Aorta (tissue), 5 donors: ENCODE measurements around the gene SEMA4A. TPM values are rescaled to one million over a fixed set of nuclear protein-coding genes. Genes with fewer than 3 reads are reported as not detected.

Source experiments
- ATAC-seq: fragments of 200-7000 bp; cut with Tn5 transposase; one replicate; pipeline ENCODE4 v1.9.1; 2022; ENCODE audit warnings: moderate library complexity; ENCODE audit not compliant: low FRiP score
- DNase-seq, 2 donors: peaks; one replicate each; pipeline ENCODE4 v3.0.0-alpha.2; 2020
- H3K27ac ChIP-seq, 2 donors: one replicate each; pipeline ENCODE4 v1.5.1; 2013; ENCODE audit warnings: low read length in 2 of 2, mild to moderate bottlenecking in 2 of 2, moderate library complexity in 2 of 2, control low read depth in 1 of 2, inconsistent platforms in 1 of 2, low read depth in 1 of 2
- H3K27me3 ChIP-seq, 2 donors: one replicate each; pipeline ENCODE4 v1.6.1; 2013; ENCODE audit warnings: control low read depth in 1 of 2, low read length in 1 of 2, mild to moderate bottlenecking in 1 of 2, moderate library complexity in 1 of 2; ENCODE audit not compliant: insufficient read depth in 2 of 2, control insufficient read depth in 1 of 2
- H3K36me3 ChIP-seq, 2 donors: one replicate each; pipeline ENCODE4 v1.6.1; 2013; ENCODE audit warnings: control low read depth in 1 of 2, low read length in 1 of 2, mild to moderate bottlenecking in 1 of 2; ENCODE audit not compliant: insufficient read depth in 2 of 2, control insufficient read depth in 1 of 2
- H3K4me1 ChIP-seq, 2 donors: one replicate each; pipeline ENCODE4 v1.6.1; 2013; ENCODE audit warnings: low read length in 2 of 2, control low read depth in 1 of 2, mild to moderate bottlenecking in 1 of 2, moderate library complexity in 1 of 2; ENCODE audit not compliant: insufficient read depth in 2 of 2, control insufficient read depth in 1 of 2
- H3K4me3 ChIP-seq, 2 donors: one replicate each; pipeline ENCODE4 v1.5.1; 2013; ENCODE audit warnings: low read length in 2 of 2, control low read depth in 1 of 2, mild to moderate bottlenecking in 1 of 2
- H3K9me3 ChIP-seq: one replicate; pipeline ENCODE4 v1.6.1; 2013; ENCODE audit warnings: mild to moderate bottlenecking, low read length; ENCODE audit not compliant: control insufficient read depth
- WGBS, 2 donors: extraction: QIAGEN DNeasy Blood & Tissue Kit; methylation state at CpG; one replicate each; pipeline ENCODE4 v1.1.7; 2013; 5-methylcytosine and 5-hydroxymethylcytosine counted together
- intact Hi-C, 2 donors: fragments of 100-400 bp; cut with DNase I; formaldehyde crosslinking; loops; one replicate each; pipeline versions ENCODE4 v1.14.2 to v1.15.0; 2022
- polyA plus RNA-seq, 2 donors: library from polyadenylated mRNA; stranded (reverse); fragments of 200-250 nt; gene quantifications; one replicate each; pipeline ENCODE4 v1.2.3, GENCODE V29; 2013
- total RNA-seq, 2 donors: library from RNA; stranded (reverse); fragmentation: NEBNext Ultra II Directional; extraction: Animal tissue kit (Norgen Biotek cat#: 25700); gene quantifications; one replicate each; pipeline ENCODE4 v1.2.1, GENCODE V29; 2021
- donor health status: healthy with polysubstance abuse.
- donor health status: Bipolar disorder and iron deficiency.
- donor health status: DM: no; HTN: no; CAD: no.
- donor health status: DM: no; HTN: no; CAD: no.
- donor health status: DM: yes; HTN: yes; CAD: no.

The SEMA4A gene
- total and polyA plus RNA-seq, 4 donors: 3.0 to 20.0 (median 6.8) TPM

DNA sequence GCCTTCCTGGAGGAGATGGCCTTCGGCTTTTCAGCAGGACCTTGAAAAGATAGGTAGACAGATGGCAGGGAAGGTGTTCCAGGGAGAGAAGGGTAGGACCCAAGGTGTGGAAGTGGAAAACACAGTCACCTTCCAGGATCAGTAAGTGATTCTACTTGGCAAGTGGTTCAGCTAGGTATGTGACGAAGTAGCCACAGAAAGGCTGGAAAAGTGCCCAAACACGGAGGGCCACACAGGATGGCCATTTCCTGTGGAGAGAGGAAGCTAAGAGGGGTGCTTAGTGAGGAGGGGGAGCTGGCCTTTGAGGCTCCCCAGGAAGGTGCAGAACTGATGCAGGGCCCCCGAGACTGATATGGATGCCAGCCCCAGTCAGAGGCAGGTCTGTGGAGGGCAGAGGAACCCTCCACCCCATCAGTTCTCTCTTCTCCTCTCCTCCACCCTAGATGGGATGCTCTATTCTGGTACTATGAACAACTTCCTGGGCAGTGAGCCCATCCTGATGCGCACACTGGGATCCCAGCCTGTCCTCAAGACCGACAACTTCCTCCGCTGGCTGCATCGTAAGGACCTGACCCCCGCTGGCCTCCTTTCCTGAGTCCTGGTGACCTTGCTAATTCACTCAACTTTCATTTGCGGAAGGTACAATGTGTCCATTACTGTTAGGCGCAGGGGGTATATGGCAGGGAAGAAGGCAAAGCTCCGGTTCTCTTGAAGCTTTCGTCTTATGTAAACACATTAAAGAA lies 6.8 kb downstream of the SEMA4A start:
- no peak overlapping the region for H3K27ac ChIP-seq
- no peak overlapping the region for H3K4me3 ChIP-seq
- ATAC-seq: peak; percentile 51
- no peaks in the 10 kb centered on the region for H3K9me3 ChIP-seq
- WGBS, 2 donors: 73 to 74% methylated on average over 13 of the region's 13 CpGs
- no peak for DNase-seq
- intact Hi-C loops: loop anchor here in 1 of 2 donors (2.0 to 5.0 kb wide), 2 partner anchors 13 to 52 kb away; partner anchors contain the start of gene PMF1
- no peaks in the 10 kb centered on the region for H3K27me3 ChIP-seq
- no peaks in the 10 kb centered on the region for H3K4me1 ChIP-seq
- H3K36me3 ChIP-seq: no peaks in the 10 kb centered on the region

DNA sequence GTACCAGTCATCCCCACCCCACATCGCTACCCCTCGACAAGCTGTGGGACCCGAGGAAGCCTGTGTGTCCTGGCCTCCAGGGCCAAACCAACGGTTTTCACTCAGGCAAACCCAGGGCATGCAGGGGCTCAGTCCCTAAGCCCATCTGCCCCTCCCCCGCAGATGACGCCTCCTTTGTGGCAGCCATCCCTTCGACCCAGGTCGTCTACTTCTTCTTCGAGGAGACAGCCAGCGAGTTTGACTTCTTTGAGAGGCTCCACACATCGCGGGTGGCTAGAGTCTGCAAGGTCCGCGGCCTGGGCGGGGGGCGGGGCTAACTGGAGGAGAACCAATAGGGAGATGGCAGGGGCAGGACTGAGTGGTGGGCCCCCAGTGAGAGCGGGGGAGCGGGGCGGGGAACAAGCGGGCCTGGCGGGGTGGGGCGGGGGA lies 7.4 kb downstream of the SEMA4A start:
- ATAC-seq: peak; percentile 85
- intact Hi-C loops: loop anchor here in 1 of 2 donors (2.0 to 5.0 kb wide), 2 partner anchors 14 to 52 kb away; partner anchors contain the start of gene PMF1
- no peaks in the 10 kb centered on the region for H3K4me1 ChIP-seq

GRCh38 chr1:156162430-156163037 lies 9.1 kb downstream of the SEMA4A start:
- 57 to 63% methylated on average over 5 of the region's 5 CpGs for WGBS, 2 donors
- DNase-seq (peak; percentile 32 to 44), ATAC-seq (peak; percentile 20)
- Histone ChIP-seq H3K9me3 (no peaks in the 10 kb centered on the region), H3K27ac (no peak overlapping the region), H3K4me3 (no peak overlapping the region), H3K36me3 (no peaks in the 10 kb centered on the region), H3K27me3 (no peaks in the 10 kb centered on the region), H3K4me1 (no peaks in the 10 kb centered on the region)
- intact Hi-C loops: loop anchor here in 1 of 2 donors (5.0 kb wide), 1 partner anchor 50 kb away; the partner anchor contains the start of gene PMF1

More for the DNA sequence above, 7.4 kb downstream of the SEMA4A start:
- peak; percentile 91 to 94 for DNase-seq
- peak overlapping the region in 1 of 2 donors; percentile 13 for H3K27ac ChIP-seq
- 4 to 6% methylated on average over 16 to 22 of the region's 22 CpGs for WGBS, 2 donors
- H3K9me3 ChIP-seq: no peaks in the 10 kb centered on the region
- no peaks in the 10 kb centered on the region for H3K36me3 ChIP-seq
- no peak overlapping the region for H3K4me3 ChIP-seq
- no peaks in the 10 kb centered on the region for H3K27me3 ChIP-seq

DNA sequence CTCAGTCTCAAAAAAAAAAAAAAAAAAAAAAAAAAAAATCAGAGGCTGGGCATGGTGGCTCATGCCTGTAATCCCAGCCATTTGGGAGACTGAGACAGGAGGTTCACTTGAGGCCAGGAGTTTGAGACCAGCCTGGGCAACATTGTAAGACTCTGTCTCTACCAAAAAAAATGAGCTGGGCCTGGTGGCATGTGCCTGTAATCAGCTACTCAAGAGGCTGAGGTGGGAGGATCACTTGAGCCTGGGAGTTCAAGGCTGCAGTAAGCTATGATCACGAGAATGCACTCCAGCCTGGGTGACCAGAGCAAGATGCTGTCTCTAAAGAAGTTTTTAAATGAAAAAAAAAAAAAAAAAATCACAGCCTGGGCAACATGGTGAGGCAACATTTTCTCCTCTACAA lies 10.3 kb downstream of the SEMA4A start:
- no peak for ATAC-seq
- peak in 1 of 2 donors; percentile 23 for DNase-seq
- no peaks in the 10 kb centered on the region for H3K4me1 ChIP-seq
- H3K27me3 ChIP-seq: no peaks in the 10 kb centered on the region
- H3K27ac ChIP-seq: no peak overlapping the region
- intact Hi-C loops: loop anchor here in 1 of 2 donors (5.0 kb wide), 1 partner anchor 49 kb away; the partner anchor contains the start of gene PMF1
- no peaks in the 10 kb centered on the region for H3K36me3 ChIP-seq
- no peaks in the 10 kb centered on the region for H3K9me3 ChIP-seq
- H3K4me3 ChIP-seq: no peak overlapping the region
- 93 to 94% methylated on average over 1 of the region's 1 CpG for WGBS, 2 donors

DNA sequence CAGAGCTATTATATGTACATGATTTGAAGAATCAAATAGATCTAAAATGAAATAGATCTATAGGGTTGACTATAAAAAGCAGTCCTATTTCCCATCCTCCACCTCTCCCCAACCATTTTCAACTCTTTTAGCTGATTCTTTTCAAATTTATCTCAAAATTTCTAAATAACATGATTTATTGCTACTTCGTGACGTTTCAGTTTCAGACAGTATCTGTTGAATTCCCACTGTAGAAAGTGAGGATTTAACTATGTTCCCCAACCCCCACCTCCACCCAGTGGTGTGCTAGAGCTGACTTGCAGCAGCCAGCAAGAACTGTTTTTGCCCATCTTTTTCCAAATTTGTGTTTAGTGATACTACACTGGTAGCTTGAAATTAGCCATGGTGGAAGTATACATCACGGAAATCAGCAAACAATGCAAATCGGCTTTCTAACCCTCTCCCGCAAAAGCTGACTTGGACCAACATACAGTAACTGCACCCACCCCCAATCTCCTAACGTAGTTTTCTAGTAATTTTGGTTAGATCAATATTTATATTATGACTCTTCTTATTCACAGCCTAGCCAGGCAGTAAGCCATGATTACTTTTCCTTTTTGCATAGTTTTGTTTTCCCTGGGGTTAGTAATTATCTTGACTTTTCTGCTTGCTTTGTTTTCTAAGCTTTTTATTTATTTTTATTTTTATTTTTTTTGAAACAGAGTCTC lies 10.9 kb downstream of the SEMA4A start:
- H3K27ac ChIP-seq: no peak overlapping the region
- WGBS, 2 donors: 76% methylated on average over 6 of the region's 6 CpGs
- no peaks in the 10 kb centered on the region for H3K27me3 ChIP-seq
- DNase-seq: peak; percentile 1 to 22
- H3K9me3 ChIP-seq: no peaks in the 10 kb centered on the region
- no peaks in the 10 kb centered on the region for H3K36me3 ChIP-seq
- H3K4me3 ChIP-seq: no peak overlapping the region
- ATAC-seq: no peak
- intact Hi-C loops: loop anchor here in 1 of 2 donors (5.0 kb wide), 1 partner anchor 48 kb away; the partner anchor contains the start of gene PMF1
- no peaks in the 10 kb centered on the region for H3K4me1 ChIP-seq

GRCh38 chr1:156165083-156165482 lies 11.7 kb downstream of the SEMA4A start:
- Histone ChIP-seq H3K4me1 (no peaks in the 10 kb centered on the region), H3K36me3 (no peaks in the 10 kb centered on the region), H3K27me3 (no peaks in the 10 kb centered on the region), H3K27ac (no peak overlapping the region), H3K4me3 (no peak overlapping the region), H3K9me3 (no peaks in the 10 kb centered on the region)
- ATAC-seq (no peak), DNase-seq (peak in 1 of 2 donors; percentile 32)
- intact Hi-C loops: no loop called here
- WGBS, 2 donors: 84 to 91% methylated on average over 2 of the region's 2 CpGs

GRCh38 chr1:156167536-156167935 lies 14.2 kb downstream of the SEMA4A start:
- DNase-seq (no peak), ATAC-seq (no peak)
- no peak overlapping the region for H3K4me3 ChIP-seq
- no peaks in the 10 kb centered on the region for H3K36me3 ChIP-seq
- H3K27ac ChIP-seq: no peak overlapping the region
- H3K27me3 ChIP-seq: no peaks in the 10 kb centered on the region
- H3K9me3 ChIP-seq: no peaks in the 10 kb centered on the region
- 80 to 86% methylated on average over 5 of the region's 5 CpGs for WGBS, 2 donors
- no peaks in the 10 kb centered on the region for H3K4me1 ChIP-seq
- intact Hi-C loops: no loop called here

DNA sequence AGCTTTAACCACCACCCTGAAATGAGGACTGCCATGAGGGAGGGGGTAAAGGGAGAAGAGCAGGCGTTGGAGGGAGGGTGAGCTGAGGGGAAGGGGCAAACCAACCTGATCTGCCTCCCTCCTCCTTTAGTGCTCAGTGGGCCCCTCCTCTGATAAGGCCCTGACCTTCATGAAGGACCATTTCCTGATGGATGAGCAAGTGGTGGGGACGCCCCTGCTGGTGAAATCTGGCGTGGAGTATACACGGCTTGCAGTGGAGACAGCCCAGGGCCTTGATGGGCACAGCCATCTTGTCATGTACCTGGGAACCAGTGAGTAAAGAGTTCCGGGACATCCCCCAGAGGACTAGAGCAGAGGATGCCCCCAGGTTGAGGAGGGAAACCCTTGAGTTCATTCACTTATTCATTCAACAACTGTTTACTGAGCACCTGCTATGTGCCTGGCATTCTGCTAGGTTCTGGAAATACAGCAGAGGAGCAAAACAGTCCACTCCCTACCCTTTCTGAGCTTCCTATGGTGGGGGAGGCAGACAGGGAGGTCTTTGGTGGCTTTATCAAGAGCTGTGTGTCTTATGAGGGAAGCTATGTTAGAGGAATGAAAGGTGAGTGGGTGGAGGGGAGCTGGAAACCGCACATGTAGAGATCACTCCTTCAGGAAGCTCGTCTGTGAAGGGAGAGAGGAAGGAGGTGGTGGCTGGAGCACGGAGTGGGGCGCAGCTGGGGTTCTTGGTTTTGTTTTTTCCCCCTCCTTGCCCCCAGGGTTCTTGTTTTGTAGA lies 19.5 kb downstream of the SEMA4A start:
- ATAC-seq: no peak
- intact Hi-C loops: no loop called here

More for the DNA sequence above, 19.5 kb downstream of the SEMA4A start:
- Histone ChIP-seq H3K9me3 (no peaks in the 10 kb centered on the region), H3K4me3 (no peak overlapping the region), H3K27ac (no peak overlapping the region), H3K36me3 (no peaks in the 10 kb centered on the region), H3K4me1 (no peaks in the 10 kb centered on the region), H3K27me3 (no peaks in the 10 kb centered on the region)
- DNase-seq: no peak
- WGBS, 2 donors: 90 to 95% methylated on average over 9 of the region's 9 CpGs
